Measurements from ENCODE around the gene CEP97.
"Not testable (repeated sequence)": the region's sequence is repeated elsewhere in the genome, so short reads cannot be mapped to it uniquely, and the experiment has no call there.

The CEP97 gene

GRCh38 chr3:101729586-101729985 lies 5.2 kb downstream of the CEP97 start:
- TF ChIP-seq, protein P1, sequence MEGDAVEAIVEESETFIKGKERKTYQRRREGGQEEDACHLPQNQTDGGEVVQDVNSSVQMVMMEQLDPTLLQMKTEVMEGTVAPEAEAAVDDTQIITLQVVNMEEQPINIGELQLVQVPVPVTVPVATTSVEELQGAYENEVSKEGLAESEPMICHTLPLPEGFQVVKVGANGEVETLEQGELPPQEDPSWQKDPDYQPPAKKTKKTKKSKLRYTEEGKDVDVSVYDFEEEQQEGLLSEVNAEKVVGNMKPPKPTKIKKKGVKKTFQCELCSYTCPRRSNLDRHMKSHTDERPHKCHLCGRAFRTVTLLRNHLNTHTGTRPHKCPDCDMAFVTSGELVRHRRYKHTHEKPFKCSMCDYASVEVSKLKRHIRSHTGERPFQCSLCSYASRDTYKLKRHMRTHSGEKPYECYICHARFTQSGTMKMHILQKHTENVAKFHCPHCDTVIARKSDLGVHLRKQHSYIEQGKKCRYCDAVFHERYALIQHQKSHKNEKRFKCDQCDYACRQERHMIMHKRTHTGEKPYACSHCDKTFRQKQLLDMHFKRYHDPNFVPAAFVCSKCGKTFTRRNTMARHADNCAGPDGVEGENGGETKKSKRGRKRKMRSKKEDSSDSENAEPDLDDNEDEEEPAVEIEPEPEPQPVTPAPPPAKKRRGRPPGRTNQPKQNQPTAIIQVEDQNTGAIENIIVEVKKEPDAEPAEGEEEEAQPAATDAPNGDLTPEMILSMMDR (IDR thresholded peaks at IDR 0.05; ENCODE audit: insufficient read depth, low read depth, low read length, missing control alignments), result no peak
- no peak for DNase-seq (ENCODE audit: low read depth)
- H3K4me3 ChIP-seq (ENCODE audit: low read depth, low read length), result no peak overlapping the region

DNA sequence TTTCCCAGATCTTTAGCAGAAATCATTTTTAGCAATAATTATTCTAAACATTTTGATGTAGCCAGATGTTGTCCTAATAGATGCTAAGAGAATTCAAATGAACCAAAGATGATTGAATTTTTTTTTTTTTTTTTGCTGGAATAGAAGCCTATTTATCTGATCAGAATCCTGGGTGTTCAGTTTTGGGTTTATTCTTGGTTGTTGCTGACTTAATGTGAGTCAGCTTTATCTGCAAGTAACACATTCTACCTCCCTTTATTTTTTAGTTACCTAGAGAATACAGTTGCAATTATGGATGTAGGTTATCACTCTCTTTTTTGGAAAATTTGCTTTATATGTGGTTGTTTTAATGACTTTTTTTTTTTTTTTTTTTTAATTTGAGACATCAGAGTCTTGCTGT lies 6.4 kb downstream of the CEP97 start:
- H3K4me3 ChIP-seq (ENCODE audit: low read depth, low read length), result no peak overlapping the region
- TF ChIP-seq, protein P1 (IDR thresholded peaks at IDR 0.05; ENCODE audit: insufficient read depth, low read depth, low read length, missing control alignments), result no peak

GRCh38 chr3:101732240-101732641 lies 7.8 kb downstream of the CEP97 start:
- TF ChIP-seq, protein P1 (IDR thresholded peaks at IDR 0.05; ENCODE audit: insufficient read depth, low read depth, low read length, missing control alignments), result no peak
- H3K4me3 ChIP-seq (ENCODE audit: low read depth, low read length), result no peak overlapping the region
- DNase-seq (ENCODE audit: low read depth), result no peak

More for the DNA sequence above, 6.4 kb downstream of the CEP97 start:
- DNase-seq (ENCODE audit: low read depth), result no peak

DNA sequence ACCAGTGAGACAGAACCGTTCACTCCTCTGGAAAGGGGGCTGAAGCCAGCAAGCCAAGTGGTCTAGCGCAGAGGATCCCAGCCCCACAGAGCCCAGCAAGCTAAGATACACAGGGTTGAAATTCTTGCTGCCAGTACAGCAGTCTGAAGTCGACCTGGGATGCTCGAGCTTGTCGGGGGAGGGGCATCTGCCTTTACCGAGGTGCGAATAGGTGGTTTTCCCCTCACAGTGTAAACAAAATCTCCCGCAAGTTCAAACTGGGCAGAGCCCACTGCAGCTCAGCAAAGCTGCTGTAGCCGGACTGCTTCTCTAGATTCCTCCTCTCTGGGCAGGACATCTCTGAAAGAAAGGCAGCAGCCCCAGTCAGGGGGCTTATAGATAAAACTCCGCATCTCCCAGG lies 11.4 kb downstream of the CEP97 start:
- TF ChIP-seq, protein P1 (IDR thresholded peaks at IDR 0.05; ENCODE audit: insufficient read depth, low read depth, low read length, missing control alignments), result no peak
- no peak overlapping the region for H3K4me3 ChIP-seq (ENCODE audit: low read depth, low read length)
- no peak for DNase-seq (ENCODE audit: low read depth)

DNA sequence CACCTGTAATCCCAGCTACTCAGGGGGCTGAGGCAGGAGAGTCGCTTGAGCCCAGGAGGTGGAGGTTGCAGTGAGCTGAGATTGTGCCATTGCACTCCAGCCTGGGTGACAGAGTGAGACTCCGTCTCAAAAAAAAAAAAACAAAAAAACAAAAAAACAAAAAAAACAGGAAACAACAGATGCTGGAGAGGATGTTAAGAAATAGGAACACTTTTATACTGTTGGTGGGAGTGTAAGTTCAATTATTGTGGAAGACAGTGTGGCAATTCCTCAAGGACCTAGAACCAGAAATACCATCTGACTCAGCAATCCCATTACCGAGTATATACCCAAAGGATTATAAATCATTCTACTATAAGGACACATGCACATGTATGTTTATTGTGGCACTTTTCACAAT lies 17.5 kb downstream of the CEP97 start:
- DNase-seq (ENCODE audit: low read depth); H3K4me3 ChIP-seq (ENCODE audit: low read depth, low read length): not testable (repeated sequence)

GRCh38 chr3:101744811-101745210 lies 20.4 kb downstream of the CEP97 start:
- TF ChIP-seq, protein P1 (IDR thresholded peaks at IDR 0.05; ENCODE audit: insufficient read depth, low read depth, low read length, missing control alignments), result no peak

DNA sequence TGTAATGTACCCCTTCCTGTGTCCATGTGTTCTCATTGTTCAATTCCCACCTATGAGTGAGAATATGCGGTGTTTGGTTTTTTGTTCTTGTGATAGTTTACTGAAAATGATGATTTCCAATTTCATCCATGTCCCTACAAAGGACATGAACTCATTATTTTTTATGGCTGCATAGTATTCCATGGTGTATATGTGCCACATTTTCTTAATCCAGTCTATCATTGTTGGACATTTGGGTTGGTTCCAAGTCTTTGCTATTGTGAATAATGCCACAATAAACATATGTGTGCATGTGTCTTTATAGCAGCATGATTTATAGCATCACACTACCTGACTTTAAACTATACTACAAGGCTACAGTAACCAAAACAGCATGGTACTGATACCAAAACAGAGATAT lies 21.5 kb downstream of the CEP97 start:
- H3K4me3 ChIP-seq (ENCODE audit: low read depth, low read length); DNase-seq (ENCODE audit: low read depth): not testable (repeated sequence)

More at GRCh38 chr3:101744811-101745210, 20.4 kb downstream of the CEP97 start:
- no peak for DNase-seq (ENCODE audit: low read depth)
- no peak overlapping the region for H3K4me3 ChIP-seq (ENCODE audit: low read depth, low read length)

- not testable (repeated sequence) for H3K4me3 ChIP-seq (ENCODE audit: low read depth, low read length); DNase-seq (ENCODE audit: low read depth)
These were observed 29.1 kb downstream of the CEP97 start for GRCh38 chr3:101753386-101754113.
